ENCODE data around the gene RPS6KB2. TPM values are rescaled to one million over a fixed set of nuclear protein-coding genes. Genes with fewer than 3 reads are reported as not detected.

The RPS6KB2 gene
- polyA plus RNA-seq, 1 donor (not counting 4 experiments of a cell fraction or from before 2014, with no cell fraction given): 61.4 TPM

GRCh38 chr11:67397986-67398660 lies 30.2 kb upstream of the RPS6KB2 start:
- H3K27me3 ChIP-seq (ENCODE audit: control insufficient read depth, extremely low read depth, insufficient read depth, low read length): no peaks in the 10 kb centered on the region
- no peak for FAIRE-seq
- H4K20me1 ChIP-seq (ENCODE audit: control insufficient read depth, extremely low read depth, insufficient read depth, low read length): no peaks in the 10 kb centered on the region
- peaks cover 18% of the 10 kb centered on the region for H3K79me2 ChIP-seq (ENCODE audit: control insufficient read depth, insufficient read depth, low read length)
- no peaks in the 10 kb centered on the region for H3K9me1 ChIP-seq (ENCODE audit: control insufficient read depth, extremely low read depth, insufficient read depth, low read length)
- no peak for TF ChIP-seq EZH2 (IDR thresholded peaks at IDR 0.05; ENCODE audit: low read length)
- no peak for TF ChIP-seq CTCF (optimal IDR thresholded peaks at IDR 0.05 in 1 of 3, IDR thresholded peaks at IDR 0.05 in 1 of 3, conservative IDR thresholded peaks at IDR 0.05 in 1 of 3; ENCODE audit: extremely low read depth in 1 of 3, insufficient read depth in 2 of 3, low read length in 3 of 3)
- no peak for DNase-seq (ENCODE audit: low read depth, low spot score)
- H3K36me3 ChIP-seq (ENCODE audit: control insufficient read depth in 2 of 2, extremely low read depth in 1 of 2, insufficient read depth in 2 of 2, low read length in 2 of 2): peaks cover 23 to 36% of the 10 kb centered on the region in 2 experiments
- no peak overlapping the region for H3K4me2 ChIP-seq (ENCODE audit: control insufficient read depth, extremely low read depth, insufficient read depth, low read depth, low read length)
- no peak overlapping the region for H3K4me3 ChIP-seq (ENCODE audit: control insufficient read depth in 2 of 3, extremely low read depth in 1 of 3, insufficient read depth in 2 of 3, low read depth in 1 of 3, low read length in 3 of 3)
- no peak overlapping the region for H3K27ac ChIP-seq (ENCODE audit: control insufficient read depth, insufficient read depth, low read length)
- H3K4me1 ChIP-seq (ENCODE audit: control insufficient read depth, extremely low read depth, insufficient read depth, low read length): peaks cover 12% of the 10 kb centered on the region
- dilution Hi-C loops (cut with MboI; ENCODE audit: extremely low pct_ligation_motif_present, low sequenced_read_pairs): no loop called here
- H2AFZ ChIP-seq (ENCODE audit: control insufficient read depth, low read length): no peak overlapping the region
- no peaks in the 10 kb centered on the region for H3K9me3 ChIP-seq (ENCODE audit: control insufficient read depth, low read depth, low read length)
- H3K9ac ChIP-seq (ENCODE audit: control insufficient read depth, extremely low read depth, insufficient read depth, low read length): no peak overlapping the region

GRCh38 chr11:67398661-67399563 lies 29.4 kb upstream of the RPS6KB2 start:
- dilution Hi-C loops (cut with MboI; ENCODE audit: extremely low pct_ligation_motif_present, low sequenced_read_pairs): no loop called here
- DNase-seq (ENCODE audit: low read depth, low spot score) (no peak), FAIRE-seq (no peak)
- Histone ChIP-seq H3K27me3 (ENCODE audit: control insufficient read depth, extremely low read depth, insufficient read depth, low read length) (no peaks in the 10 kb centered on the region), H3K36me3 (ENCODE audit: control insufficient read depth in 2 of 2, extremely low read depth in 1 of 2, insufficient read depth in 2 of 2, low read length in 2 of 2) (peaks cover 23 to 36% of the 10 kb centered on the region in 2 experiments), H4K20me1 (ENCODE audit: control insufficient read depth, extremely low read depth, insufficient read depth, low read length) (no peaks in the 10 kb centered on the region), H3K9me1 (ENCODE audit: control insufficient read depth, extremely low read depth, insufficient read depth, low read length) (no peaks in the 10 kb centered on the region), H3K9me3 (ENCODE audit: control insufficient read depth, low read depth, low read length) (no peaks in the 10 kb centered on the region), H3K9ac (ENCODE audit: control insufficient read depth, extremely low read depth, insufficient read depth, low read length) (no peak overlapping the region), H3K79me2 (ENCODE audit: control insufficient read depth, insufficient read depth, low read length) (peaks cover 18% of the 10 kb centered on the region), H3K4me3 (ENCODE audit: control insufficient read depth in 2 of 3, extremely low read depth in 1 of 3, insufficient read depth in 2 of 3, low read depth in 1 of 3, low read length in 3 of 3) (no peak overlapping the region), H3K4me1 (ENCODE audit: control insufficient read depth, extremely low read depth, insufficient read depth, low read length) (peaks cover 12% of the 10 kb centered on the region), H3K27ac (ENCODE audit: control insufficient read depth, insufficient read depth, low read length) (no peak overlapping the region), H3K4me2 (ENCODE audit: control insufficient read depth, extremely low read depth, insufficient read depth, low read depth, low read length) (no peak overlapping the region), H2AFZ (ENCODE audit: control insufficient read depth, low read length) (no peak overlapping the region)
- no peak for TF ChIP-seq EZH2 (IDR thresholded peaks at IDR 0.05; ENCODE audit: low read length)
- TF ChIP-seq CTCF (optimal IDR thresholded peaks at IDR 0.05 in 1 of 3, IDR thresholded peaks at IDR 0.05 in 1 of 3, conservative IDR thresholded peaks at IDR 0.05 in 1 of 3; ENCODE audit: extremely low read depth in 1 of 3, insufficient read depth in 2 of 3, low read length in 3 of 3): no peak

Data from keratinocyte (primary cell).